HG03060 (cell line): Measurements from ENCODE around the gene MTG1.

ENCODE experiments used
- ATAC-seq: cut with Tn5 transposase; IDR thresholded peaks from one replicate; pipeline ENCODE4 v1.9.1; 2021; ENCODE audit warnings: low read depth, moderate number of reproducible peaks; ENCODE audit not compliant: unreplicated experiment

Gene MTG1, protein sequence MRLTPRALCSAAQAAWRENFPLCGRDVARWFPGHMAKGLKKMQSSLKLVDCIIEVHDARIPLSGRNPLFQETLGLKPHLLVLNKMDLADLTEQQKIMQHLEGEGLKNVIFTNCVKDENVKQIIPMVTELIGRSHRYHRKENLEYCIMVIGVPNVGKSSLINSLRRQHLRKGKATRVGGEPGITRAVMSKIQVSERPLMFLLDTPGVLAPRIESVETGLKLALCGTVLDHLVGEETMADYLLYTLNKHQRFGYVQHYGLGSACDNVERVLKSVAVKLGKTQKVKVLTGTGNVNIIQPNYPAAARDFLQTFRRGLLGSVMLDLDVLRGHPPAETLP

GRCh38 chr10:133394064-133394663 is at the start of gene MTG1:
Gene MTG1 (plus strand): TSS chr10:133394157. CDS start chr10:133394221, 64 bp downstream.
- peak; percentile 38 for ATAC-seq

DNA sequence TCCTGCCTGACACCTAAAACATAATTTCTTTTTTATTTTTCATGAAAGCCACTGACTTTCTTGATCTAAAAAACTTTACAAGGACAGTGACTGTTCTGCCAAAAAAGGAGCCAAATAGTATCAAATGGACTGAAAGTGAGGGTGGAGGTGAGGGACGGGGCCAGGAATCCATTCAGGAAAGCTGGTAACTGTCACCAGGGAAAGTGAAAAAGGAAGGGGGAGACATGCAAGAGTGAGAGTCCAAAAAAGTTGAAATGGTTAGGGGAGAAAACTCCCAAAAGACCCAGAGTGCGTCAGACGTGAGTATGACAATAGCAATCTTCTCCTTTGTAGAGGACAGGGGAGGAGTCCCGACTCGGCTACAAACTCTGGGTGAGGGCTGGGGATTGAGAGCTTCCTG is 49.7 kb upstream of the MTG1 start:
- no peak for ATAC-seq

DNA sequence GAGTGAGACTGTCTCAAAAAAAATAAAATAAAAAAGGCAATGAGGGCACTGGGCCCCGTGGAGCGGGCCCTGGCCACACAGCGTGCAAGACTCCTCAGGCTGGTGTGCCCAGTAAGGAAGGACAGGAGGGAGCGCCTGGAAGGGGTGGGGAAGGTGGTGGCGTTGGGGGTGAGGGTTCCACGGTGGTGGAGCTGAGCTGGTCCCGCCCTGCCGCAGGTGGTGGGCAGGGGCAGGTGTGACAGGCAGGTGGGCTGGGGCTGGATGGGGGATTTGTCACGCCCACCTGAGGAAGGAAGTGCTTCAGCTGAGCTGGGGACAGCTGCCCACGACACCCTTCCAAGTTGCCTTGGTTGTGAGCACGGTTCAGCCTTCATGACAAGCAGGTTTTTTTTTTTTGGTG is 47.5 kb upstream of the MTG1 start:
- ATAC-seq, result no peak

- no peak for ATAC-seq
These were observed 46.0 kb upstream of the MTG1 start for GRCh38 chr10:133347710-133348517.

DNA sequence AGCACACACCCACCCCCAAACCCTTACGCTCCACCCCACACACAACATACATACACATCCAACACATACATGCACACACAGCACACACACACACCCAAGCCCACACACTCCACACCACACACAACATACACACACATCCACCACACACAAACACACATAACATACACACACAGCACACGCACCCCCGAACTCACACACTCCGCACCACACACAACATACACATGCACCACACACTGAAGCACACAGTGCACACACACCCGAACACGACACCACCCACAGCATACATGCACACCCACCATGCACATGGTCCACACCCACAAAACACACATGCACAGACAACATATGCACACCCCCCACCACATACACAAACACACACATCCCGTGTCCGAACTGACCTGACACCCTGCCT is 44.8 kb upstream of the MTG1 start:
- ATAC-seq, result no peak

GRCh38 chr10:133349577-133350011 is 44.4 kb upstream of the MTG1 start:
- ATAC-seq, result no peak

GRCh38 chr10:133350283-133350949 is 43.5 kb upstream of the MTG1 start:
- ATAC-seq, result no peak

- ATAC-seq, result no peak
These were observed 43.0 kb upstream of the MTG1 start for GRCh38 chr10:133350950-133351329.

DNA sequence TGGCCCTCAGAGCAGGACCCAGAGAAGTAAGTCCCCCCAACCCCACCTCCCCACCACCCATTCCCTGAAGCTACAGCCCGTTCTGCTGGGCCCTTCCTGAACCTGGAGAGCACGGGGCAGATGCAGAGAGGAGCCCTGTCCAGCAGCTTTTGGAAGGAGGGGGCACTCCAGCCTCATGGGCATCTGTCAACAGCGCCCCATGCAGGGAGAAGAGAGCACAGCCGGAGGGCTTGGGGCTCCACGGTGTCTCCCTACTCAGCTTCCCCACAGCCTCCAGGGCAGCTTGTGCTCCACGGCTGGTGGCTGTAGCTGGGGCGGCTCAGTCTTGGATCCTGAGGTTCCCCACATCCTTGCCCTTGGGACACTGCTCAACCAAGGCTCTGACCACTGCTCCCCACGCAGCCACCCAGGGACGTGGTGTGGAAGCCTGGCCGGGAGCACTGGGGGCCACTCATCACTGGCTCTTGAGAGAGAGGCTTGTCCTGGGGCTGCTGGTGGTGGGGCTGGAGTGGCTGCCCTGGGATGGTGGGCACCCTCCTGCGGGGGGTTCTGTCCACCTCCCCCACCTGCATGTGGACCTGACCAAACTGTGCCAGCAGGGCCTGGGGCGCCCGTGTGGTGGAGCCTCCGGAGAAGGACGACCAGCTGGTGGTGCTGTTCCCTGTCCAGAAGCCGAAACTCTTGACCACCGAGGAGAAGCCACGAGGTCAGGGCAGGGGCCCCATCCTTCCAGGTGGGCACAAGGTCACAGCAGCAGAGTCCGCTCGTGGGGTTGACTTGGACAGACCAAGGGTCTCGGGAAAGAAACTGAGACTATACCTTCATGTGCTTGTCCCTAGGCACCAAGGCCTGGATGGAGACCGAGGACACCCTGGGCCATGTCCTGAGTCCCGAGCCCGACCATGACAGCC is 42.3 kb upstream of the MTG1 start:
- ATAC-seq, result no peak

- ATAC-seq, result no peak
These were observed 40.6 kb upstream of the MTG1 start for GRCh38 chr10:133353202-133353959.

- no peak for ATAC-seq
These were observed 39.9 kb upstream of the MTG1 start for GRCh38 chr10:133353988-133354605.

DNA sequence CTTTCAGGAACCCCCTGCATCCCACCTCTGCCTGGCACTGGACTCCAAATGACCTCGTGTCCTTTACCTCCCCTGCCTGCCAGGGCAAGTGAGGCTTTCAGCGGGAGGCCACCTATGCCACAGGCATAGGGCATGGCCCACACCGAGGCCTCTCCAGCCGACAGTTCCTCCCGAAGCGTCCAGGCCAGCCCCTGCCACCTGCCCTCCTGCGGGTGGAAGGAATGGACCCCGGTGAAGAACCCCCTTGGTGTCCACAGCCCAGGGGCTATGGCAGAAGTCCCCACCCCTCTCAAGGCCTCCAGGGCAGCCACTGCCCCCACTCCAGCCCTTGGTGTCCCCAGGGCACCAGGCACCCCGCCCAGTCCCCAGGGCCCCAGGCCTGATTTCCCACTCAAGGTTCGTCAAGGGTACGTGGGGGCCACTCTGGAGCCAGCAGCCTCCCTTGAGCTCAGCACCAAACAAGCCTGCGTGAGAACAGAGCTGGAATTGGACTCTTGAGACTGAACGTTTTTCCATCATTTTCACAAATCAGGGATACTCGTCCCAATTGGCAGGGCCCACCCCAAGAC is 39.2 kb upstream of the MTG1 start:
- no peak for ATAC-seq

DNA sequence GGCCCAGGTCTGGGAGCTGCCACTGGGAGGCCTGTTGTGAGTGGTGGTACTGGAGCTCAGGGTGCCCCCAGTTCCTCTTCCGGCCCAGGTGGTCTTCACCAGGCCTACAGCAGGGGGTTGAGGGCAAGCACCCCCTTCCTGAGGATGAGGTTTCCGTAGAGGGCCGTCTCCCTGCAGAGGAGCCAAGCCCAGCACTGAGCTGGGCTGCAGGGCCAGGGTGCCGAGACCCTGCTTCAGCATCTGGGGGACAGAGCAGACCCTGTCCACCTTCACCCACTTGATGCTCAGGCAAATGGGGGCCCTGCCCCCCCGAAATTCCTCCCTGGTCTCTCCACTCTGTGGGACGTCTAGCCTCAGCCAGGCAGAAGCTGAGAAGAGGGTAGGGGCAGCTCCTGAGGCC is 38.7 kb upstream of the MTG1 start:
- ATAC-seq, result no peak

- ATAC-seq, result no peak
These were observed 38.0 kb upstream of the MTG1 start for GRCh38 chr10:133355991-133356390.

GRCh38 chr10:133356549-133357284 is 37.2 kb upstream of the MTG1 start:
- no peak for ATAC-seq

DNA sequence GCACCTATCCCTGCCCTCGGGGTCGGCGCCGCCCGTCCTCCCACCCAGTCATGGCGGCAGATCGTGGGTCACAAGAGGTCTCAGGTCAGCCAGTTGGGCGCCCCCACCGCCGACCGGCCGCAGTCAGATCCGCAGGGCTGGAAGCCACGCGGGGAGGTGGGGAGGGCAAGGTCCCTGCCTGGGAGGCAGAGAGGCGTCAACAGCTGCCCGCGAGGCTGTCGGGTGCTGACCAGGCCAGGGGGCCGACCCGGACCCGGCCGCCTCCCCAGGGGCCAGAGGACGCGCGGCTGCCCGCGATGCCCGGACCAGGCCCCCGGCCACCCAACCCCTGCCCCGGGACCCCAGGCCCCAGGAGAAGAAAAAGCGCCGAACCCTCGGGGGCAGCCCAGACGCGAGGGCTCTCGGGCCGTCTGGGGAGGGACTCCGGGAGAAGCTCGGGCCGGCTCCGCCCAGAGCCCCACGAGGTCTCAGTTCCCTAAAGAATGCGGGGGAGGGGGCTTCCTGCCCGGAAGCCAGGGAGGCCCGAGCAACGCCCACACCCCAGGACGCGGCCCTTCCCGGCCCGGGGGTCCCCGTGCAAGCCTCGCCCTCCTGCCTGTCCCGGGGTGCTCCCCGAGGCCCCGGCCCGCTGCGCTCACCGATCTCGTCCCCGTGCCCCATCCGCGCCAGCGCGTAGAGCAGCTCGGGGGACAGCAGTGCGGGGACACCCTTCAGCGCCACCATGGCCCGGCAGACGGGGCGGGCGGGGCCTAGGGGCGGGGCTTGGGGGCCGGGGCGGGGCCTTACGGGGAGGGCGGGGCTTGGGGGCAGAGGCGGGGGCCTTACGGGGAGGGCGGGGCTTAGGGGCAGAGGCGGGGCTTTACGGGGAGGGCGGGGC is 36.4 kb upstream of the MTG1 start, which contains the start of gene FUOM:
FUOM (minus strand) TSS at position 735 of the 877 bp plus-strand sequence; CDS start at position 723, 12 bp downstream.
- peak; percentile 37 for ATAC-seq
